ENCODE results near the gene GAS2L3.
"Not testable (repeated sequence)": the region's sequence is repeated elsewhere in the genome, so short reads cannot be mapped to it uniquely, and the experiment has no call there.

GAS2L3 gene

DNA sequence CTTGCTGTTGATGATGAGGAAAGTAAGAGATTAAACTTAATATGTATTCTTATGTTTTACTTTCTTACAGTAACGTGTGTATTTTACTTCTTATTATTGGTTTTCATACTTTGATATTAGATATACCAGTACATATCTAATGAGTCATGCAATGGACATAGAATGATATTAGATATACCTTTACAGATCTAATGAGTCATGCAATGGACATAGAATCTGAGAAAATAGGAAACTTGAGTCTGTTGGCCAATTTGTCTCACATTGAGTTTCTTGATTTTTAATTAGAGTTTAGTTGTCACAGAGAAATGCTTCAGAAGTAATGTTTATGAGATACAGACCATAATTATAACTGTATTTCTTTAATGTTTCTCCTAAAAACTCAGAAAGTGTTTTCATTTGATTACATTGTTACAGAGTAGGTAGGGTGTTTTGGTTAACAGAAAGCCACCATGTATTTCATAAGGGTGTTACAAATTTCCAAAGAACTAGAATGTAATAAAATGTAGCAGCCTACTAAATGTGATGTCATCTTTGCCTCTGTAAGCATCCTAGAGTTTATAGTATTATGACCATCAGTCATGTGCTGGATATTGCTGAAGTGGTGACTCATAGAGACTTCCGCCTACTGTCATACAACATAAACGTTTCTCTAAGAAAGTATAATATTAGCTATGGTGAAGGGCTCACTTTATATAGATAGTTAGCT is 3.0 kb downstream of the GAS2L3 start:
- no peak for DNase-seq

DNA sequence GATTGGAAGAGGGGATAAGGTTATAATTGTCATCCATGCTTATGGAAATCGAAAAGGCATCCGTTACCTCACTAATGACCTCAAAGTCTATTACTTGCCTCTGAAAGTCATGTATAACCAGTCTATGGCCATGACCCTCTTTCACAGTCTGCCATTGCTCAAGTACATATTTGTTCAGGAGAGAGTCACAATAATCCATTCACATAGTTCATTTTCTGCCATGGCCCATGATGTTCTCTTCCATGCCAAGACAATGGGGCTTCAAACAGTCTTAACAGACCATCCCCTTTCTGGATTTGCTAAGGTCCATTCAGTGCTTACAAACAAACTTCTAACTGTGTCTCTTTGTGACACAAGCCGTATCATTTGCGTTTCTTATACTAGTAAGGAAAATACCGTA is 5.4 kb downstream of the GAS2L3 start:
- DNase-seq = no peak

DNA sequence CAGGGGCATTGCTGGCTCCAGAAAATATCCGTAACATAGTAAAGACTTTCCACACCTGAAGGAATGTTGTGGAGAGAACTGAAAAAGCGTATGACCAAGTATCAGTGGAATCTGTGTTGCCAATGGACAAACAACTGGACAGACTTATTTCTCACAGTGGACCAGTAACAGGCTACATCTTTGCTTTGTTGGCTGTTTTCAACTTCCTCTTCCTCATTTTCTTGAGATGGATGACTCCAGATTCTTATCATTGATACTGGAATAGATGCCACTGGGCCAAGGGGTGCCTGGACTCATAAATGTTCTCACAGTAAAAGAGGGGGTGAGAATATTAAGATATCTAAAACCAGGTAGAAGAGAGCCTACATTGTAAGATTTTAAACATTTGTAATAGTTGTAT is 6.4 kb downstream of the GAS2L3 start:
- no peak for DNase-seq

DNA sequence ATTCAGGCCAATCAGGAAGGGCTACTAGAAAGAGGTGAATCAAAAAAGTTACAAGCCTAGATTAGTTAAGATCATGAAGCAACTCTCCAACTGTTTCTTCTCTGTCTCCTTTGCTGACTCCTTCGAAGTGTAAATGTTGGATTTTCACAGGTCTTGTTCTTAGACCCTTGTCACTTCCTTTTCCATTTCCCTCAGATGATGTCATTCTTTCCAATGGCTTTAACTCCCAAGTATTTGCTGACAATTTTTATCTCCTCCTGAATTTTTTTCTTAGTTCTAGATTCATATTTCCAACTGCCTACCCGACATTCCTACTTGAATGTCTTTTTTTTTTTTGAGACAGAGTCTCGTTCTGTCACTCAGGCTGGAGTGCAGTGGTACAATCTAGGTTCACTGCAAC is 10.8 kb downstream of the GAS2L3 start:
- no peak for DNase-seq

DNA sequence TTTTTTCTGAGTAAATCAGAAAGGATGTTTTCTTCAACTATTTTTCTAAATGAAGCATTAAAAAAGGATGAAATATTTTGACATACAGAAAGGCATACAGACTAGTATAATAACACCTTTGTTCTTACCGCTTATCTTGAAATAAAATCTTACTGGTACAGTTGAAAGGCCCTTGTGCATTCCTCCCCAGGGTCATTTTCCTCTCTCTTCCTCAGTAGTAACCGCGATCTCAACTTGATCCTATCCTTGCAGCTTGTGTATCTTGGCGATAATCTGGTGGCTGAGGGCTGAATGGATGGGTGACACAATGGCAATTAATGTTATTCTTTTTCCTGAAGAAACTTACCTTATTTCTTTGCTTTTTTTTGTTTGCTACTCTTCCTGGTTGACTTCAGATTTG is 18.5 kb downstream of the GAS2L3 start:
- no peak for DNase-seq

DNA sequence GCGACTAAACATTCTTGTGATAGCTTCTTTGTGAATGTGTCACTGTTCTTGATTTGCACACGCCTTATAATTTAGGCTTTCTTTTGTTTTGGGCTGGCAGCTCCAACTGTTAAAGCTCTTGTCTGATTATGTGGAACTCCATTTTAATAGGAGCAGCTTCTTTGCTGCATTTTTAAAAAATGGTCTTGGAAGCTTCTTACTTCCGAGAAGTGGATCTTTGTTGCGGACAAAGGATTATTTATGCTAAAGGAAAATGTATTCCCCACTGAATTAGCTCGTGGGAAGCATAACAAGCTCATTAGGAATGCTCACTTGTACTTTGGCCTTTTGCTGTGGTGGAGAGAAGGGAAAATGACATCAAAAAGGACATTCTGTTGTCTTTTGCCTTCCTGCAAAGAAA is 20.0 kb downstream of the GAS2L3 start:
- no peak for DNase-seq

DNA sequence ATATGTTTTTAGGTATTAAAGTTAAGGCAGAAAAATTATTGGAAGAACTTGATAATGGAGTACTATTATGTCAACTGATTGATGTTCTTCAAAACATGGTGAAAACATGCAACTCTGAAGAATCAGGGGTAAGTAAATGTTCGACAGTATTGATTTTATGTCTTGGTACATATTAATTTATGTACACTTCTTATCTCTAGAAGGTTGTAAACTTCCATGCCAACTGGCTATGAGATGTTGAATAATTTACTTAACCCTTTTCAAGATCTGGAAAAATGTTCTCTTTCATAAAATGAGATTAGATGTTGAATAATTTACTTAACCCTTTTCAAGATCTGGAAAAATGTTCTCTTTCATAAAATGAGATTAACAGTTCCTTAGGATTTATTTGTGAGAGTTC is 28.1 kb downstream of the GAS2L3 start:
- DNase-seq = no peak

DNA sequence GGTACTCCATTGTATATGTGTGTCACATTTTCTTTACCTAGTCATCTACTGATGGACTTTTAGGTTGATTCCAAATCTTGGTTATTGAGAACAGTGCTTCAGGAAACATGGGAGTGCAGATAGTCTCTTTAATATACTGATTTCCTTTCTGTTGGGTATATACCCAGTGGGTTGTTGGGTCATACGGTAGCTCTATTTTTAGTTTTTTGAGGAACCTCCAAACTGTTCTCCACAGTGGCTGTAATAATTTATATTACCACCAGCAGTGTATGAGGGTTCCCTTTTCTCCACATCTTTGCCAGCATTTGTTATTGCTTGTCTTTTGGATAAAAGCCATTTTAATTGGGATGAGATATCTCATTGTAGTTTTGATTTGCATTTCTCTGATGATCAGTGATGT is 29.5 kb downstream of the GAS2L3 start:
- not testable (repeated sequence) for DNase-seq

DNA sequence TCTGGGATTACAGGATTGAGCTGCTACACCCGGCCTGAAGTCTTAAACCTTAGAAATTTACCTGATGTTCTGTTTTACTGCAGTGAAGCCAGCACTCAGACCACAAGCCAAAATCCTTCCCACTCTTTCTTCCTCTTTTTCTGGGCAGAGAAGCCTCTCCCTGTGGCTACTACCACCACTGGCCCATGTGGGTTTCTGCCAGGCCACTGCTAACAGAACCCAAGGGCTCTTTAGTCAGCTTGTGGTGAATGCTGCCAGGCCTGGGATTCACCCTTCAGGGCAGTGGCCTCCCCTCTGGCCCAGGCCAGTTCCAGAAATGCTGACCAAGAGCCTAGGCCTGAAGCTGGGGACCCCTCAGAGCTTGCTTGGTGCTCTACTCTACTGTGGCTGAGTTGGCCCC is 35.3 kb downstream of the GAS2L3 start:
- no peak for DNase-seq

DNA sequence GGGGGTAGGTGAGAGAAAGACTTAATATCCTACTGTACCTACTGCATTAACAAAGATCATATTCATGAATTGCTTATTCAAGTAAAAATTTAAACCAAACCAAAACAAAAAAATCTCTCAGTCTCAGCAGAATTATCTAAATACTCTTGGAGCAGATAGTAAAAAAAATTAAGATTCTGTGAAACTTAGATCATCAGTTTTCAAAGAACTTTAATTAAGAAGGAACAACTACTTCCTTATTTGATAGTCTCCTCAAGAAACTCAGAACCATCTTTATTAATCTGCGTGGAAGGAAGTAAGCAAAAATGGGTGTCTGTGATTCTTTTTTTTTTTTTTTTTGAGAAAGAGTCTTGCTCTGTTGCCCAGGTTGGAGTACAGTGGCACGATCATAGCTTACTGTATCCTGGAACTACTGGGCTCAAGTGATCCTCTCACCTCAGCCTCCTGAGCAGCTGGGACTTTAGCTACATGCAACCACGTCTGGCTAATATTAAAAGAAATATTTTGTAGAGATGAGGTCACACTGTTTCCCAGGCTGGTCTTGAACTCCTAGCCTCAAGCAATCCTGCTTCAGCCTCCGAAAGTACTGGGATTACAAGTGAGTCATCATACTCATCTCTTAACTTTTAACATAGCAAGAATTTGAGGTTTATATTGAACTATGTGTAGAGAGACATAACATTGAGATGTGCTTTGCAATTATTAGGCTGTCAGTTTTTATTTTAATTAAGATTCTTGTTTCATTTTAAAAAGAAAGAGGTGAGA is 37.4 kb downstream of the GAS2L3 start:
- no peak for DNase-seq

DNA sequence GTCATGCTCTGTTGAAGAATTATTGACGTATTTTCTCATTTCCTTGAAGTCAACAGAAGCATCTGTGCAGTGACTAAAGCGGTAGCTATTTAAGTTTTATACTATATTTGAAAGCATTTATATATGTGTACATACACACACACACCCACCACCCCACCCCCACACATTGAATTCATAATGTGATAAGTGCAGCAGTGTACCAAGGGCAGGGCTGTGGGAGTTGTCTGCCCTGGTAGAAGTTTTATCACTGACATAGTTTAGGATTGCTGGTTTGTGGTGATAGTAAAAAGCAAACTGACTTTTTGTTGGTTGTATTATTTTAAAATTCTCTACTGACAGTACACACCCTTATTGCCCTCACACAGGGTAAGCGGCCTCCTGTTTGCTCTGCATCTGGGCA is 39.1 kb downstream of the GAS2L3 start:
- no peak for DNase-seq

DNA sequence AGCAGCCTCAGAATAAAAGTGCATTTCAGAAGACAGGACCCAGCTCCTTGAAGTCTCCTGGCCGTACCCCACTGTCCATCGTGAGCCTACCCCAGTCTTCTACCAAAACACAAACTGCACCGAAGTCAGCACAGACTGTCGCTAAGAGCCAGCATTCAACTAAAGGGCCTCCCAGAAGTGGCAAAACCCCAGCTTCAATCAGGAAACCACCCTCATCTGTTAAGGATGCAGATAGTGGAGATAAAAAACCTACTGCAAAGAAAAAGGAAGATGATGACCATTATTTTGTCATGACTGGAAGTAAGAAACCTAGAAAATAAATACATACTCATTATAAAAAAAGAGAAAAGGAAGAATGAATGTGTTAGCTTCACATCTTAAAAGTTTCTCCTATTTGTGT is 51.1 kb downstream of the GAS2L3 start:
- DNase-seq = no peak

DNA sequence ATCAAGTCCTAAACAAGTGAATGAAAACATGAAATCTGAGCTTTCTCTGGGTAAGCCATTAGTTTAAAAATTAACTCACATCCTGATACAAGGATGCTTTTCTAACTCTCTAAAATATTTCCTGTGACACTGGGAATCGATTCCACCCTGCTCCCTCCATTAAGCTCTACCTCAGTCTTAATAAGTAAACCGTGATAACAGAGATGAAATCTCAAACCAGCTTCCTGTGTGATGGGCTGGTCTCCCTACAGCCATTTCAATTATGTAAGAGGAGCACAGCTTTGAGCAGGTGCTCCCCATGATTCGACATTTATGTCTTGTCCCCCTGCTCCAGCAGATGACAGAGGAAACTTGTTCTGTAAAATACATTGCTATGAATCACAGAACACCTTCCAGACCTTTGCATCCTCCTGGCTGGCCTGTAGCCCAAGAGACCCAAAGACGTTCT is 59.0 kb downstream of the GAS2L3 start:
- DNase-seq = no peak

DNA sequence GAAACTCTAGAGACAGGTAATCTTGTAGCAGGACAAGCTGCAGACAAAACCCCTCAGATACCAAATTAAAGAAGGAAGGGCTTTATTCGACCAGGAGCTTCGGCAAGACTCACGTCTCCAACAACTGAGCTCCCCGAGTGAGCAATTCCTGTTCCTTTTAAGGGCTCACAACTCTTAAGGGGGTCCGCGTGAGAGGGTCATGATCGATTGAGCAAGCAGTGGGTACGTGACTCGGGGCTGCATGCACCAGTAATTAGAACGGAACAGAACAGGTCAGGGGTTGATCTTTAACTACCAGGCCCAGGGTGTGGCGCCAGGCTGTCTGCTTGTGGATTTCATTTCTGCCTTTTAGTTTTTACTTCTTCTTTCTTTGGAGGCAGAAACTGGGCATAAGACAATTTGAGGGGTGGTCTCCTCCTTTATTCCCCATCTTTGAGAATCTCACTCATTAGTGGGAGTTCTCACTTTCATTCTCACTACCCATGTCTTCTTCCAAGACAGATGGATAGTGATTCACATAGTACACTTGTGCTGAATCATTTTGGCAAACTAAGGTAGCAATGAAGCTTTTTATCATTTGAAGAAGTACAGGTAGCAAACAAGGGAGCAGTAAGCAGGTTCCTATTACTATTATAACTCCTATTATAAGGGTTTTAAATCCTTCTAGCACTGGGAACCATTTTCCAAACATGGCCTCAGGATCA is 59.8 kb downstream of the GAS2L3 start:
- DNase-seq = not testable (repeated sequence)

DNA sequence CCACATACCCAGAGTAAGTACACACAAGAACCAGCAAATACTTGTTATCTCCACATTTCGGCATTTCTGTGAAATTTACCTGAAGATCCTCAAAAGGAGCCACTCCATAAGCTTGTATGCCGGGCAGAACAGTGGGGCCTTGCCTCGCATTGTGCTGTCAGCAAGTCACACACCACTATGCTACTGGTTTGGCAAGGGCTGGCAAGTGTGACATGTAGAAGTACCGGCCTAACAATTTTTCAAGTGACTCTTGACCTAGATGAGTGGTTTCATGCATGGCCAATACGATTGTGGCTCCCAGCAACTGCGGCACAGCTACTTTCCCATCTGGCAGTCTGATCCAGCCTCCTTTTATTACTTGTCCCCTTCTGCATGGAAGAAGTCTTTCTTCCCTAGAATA is 69.8 kb downstream of the GAS2L3 start:
- no peak for DNase-seq

DNA sequence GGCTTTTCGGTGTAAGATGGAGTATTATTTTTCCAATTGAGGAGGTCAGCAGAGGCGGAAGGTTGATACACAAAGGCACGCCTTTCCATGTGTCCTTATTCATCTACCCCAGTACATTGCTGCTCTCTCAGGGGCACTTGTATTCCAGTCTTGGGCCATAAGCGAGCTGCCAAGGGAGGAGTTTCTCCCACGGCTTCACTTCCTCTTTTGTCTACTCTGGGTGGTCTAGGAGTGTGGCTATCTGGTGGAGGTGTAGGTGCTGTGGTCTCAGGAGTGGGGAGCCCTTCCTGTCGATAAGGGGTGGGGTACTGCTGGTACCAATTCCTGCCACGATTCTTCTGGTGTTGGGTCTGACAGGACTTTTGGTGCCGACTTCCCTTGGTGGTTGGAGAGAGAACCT is 73.4 kb downstream of the GAS2L3 start:
- DNase-seq = no peak

DNA sequence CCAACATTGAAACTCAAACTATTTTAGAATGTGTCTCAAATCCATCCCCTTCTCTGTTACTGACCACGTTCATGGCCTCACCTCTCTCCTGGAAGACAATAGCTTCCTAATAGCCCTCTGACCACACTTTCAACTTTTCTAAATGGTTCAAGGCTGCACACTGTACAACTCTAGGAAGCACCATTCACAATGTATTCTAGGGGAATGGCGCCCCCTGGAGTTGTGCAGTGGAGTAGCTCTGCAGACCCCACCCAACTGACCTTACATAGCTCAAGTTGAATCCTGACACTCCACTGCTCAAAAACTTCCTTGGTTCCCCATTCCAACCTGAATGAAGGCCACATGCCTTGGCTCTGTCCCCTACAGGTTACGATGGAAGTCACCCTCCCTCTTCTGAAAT is 77.6 kb downstream of the GAS2L3 start:
- no peak for DNase-seq

DNA sequence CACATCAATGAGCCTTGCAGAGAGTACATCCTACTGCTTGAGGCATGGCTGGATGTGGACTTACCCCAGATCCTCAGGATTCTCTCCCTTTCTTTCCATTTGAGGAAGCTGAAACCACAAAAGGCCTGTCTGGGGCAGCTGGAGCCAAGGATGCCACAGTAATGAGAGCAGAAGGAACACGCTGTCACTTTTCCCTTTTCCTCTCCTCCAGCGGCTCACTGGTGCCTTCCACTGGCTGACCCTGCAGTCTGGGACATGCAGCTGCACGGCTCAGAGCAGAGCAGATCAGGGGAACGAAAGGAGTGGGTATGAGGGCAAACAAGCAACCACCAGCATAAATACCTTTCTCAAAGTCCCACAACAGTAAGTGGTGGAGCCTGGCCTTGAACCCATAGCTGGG is 78.2 kb downstream of the GAS2L3 start:
- DNase-seq = no peak

DNA sequence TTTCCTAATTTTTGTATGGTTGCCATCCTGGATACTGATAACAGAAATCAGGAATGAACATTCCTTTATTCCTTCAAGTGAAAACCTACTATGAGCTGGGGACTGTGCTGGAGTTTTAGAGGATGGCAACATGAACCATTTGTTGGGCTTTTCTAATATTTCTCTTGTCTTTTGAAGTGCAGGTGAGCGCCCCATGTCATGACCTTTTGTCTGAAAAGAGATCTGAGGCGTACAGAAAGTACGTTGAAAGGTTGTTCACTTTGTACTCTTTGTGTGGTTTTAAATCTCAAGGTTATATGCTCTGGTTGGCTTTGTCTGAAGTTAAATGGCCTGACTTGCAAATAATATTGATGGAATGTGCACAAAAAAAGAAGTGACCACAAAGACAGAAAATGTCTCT is 79.0 kb downstream of the GAS2L3 start:
- no peak for DNase-seq

DNA sequence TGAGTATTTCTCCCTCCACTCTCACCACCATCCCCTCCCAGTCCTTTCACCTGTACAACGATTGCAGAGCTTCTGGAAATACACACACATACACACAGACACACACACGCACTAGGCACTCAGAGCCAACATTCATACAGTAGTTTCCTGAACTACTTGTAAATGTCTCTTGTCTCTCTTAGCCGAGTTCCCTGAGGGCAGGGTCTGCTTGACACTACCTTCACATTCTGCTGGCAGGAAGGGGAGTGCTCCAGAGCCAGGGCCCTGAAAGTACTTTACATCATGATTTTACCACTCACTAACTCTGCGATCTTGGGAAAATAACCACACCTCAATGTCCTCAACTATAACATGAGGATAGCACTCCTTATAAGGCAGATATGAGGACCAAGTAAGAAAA is 82.7 kb downstream of the GAS2L3 start:
- no peak for DNase-seq

DNA sequence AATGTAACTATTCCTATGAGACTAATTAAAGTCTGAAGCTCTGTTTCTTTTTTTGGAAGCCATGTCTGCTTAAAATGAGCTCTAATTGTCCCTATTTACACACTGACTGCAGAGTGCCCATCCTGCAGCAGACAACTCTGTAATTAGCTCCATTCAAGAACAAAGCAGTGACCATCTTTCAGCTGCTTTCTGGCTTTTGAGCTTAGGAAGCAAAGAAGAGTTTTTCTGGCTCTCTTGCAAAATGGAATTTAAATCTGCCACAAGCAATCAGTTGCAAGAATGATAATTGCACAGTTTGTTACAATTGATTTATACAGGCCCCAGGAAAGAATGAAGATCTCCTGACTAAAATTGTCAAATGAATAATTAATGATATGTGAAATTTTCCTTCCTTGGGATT is 83.4 kb downstream of the GAS2L3 start:
- no peak for DNase-seq

DNA sequence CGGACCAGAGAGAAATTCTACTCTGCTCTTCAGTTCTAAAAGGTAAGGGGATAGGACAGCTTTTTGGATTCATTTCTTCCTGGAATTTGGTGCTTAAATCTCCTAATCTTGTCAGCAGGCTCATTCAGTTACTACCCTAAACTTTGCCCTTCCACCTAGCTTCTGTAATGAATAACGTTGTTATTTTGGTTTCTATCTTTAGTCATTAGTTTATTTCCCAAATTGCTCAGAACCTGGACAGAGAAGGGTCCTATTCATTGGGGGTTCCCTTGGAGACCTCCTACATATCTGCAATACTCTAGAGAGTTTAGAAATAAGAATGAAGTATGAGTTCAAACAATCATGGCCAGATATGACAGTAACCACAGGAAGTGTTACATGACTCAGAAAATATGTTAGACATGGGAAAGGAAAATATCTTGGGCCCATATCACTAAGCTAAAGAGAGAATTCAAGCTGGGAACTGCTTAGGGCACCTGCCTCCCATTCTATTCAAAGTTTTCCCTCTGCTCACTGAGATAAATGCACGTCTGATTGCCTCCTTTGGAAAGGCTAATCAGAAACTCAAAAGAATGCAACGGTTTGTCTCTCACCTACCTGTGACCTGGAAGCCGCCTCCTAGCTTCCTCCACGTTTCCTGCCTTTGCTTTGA is 87.9 kb downstream of the GAS2L3 start:
- DNase-seq = no peak

DNA sequence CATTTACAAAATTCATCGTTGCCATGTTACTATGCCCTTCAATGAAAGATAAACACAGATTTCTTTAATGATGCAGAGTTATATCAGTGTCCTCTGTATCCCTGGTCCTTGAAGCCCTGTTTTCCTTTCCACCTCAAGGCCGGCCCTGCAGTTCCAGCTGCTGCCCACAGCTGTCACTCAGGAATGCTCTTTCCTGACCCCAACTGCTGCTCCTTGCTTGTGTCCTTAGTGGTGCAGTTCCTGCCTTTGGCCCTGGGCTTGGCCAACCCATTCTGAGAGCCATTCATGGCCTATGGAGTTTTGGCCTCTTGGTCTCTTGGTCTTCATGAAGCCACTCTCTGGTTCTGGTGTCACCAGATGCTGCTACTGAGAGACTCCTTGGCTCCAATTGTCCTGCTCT is 93.1 kb downstream of the GAS2L3 start:
- no peak for DNase-seq

Measured in activated T-cell treated with anti-CD3 and anti-CD28 coated beads, Interleukin-2, amount 50 U/mL, for 48 hours (primary cell).